ENCODE results near the gene ZBTB40.

Gene ZBTB40

GRCh38 chr1:22471078-22471477 is 19.4 kb downstream of the ZBTB40 start:
- DNase-seq, result no peak

DNA sequence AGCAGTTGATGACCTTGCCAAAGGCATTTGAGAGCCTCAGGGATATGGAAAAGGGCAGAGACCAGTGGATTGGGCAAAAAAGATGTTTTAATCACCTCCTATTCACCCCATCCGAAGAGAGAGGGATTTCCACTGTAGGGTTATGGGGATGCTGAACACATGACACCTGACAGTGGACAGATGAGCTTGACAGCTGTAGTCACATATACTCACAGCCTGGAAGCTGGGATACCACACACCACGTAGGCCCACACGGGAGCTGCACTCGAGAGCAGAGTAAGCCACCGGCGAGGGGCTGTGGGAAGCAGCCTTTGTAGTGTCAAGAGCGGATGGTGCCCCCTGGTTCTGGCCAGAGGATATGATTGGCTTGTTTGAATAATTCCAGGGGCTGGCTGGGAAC is 20.0 kb downstream of the ZBTB40 start:
- DNase-seq, result no peak

- DNase-seq, result no peak
Observed at GRCh38 chr1:22472596-22472995, 20.9 kb downstream of the ZBTB40 start.

- no peak for DNase-seq
Observed at GRCh38 chr1:22473952-22474351, 22.3 kb downstream of the ZBTB40 start.

- DNase-seq, result no peak
Observed at GRCh38 chr1:22476566-22476965, 24.9 kb downstream of the ZBTB40 start.

GRCh38 chr1:22483121-22483520 is 31.5 kb downstream of the ZBTB40 start:
- no peak for DNase-seq

DNA sequence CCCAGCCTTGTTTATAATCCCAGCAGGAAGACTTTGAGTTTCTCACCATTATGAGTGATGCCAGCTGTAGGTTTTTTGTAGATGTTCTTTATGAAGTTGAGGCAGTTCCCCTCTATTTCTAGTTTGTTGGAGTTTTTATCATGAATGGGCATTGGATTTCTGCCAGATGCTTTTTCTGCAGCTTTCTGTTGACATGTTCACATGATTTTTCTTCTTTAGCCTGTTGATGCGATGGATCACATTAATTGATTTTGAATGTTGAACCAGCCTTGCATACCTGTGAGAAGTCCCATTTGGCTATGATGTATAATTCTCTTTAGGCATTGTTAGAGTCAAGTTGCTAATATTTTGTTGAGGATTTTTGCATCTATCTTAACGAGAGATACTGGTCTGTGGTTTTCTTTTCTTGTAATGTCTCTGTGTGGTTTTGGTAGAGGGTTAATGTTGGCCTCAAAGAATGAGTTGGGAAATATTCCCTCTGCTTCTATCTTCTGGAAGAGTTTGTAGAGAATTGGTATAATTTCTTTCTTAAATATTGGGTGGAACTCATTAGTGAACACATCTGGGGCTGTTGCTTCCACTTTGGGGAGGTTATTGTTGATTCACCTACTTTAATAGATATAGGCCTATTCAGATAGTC is 33.2 kb downstream of the ZBTB40 start:
- no peak for DNase-seq

DNA sequence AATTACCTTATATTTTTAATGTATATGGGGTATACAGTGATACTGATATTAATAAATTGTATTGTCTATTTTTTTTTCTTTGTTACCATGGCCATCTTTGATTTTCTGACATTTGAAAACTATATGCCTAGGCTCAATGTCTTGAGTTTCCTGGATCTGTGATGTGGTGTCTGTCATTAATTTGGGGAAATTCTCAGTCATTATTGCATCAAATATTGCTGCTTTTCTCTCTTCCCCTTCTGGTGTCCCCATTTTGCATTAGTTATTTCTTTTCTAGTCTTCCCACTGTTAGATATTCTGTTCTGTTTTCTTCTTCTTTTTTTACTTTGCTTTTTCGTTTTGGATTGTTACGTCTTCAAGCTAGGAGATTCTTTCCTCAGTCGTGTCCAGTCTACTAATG is 33.8 kb downstream of the ZBTB40 start:
- no peak for DNase-seq

DNA sequence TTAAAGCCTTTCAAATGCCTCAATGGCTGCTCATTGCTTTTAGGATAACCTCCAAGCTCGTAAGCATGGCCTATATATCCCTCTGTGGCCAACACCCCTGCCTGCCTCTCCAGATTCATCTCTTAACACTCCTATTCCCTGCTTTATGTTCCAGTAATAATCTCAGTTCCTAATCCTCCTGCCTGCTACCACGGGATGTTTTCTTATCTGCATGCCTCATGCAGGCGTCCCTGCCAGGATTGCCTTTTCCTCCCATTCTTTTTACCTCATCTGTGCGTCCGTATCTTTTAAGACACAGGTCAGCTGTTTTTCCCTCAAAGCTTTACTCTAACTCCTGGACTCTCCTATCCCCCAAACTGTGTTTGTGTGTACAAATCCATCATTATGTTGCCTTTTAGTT is 36.1 kb downstream of the ZBTB40 start:
- no peak for DNase-seq

DNA sequence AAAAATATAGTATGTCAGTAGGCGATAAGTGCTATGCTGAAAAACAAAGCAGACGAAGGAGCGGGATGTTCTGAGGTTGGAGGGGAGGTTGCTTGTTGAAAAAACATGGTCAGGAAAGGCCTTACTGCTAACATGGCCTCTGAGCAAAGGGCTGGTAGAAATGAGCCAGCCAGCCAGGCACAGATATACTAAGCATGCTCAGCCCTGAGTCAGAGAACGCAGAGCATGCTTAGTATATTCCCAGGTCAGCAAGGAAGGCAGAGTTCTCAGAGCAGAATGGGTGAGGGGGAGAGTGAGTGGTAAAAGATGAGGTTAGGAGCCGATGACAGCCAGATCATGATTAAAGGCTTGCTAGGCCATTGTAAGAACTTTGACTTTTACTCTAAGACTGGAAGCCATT is 36.7 kb downstream of the ZBTB40 start:
- no peak for DNase-seq

- no peak for DNase-seq
Observed at GRCh38 chr1:22489278-22489677, 37.6 kb downstream of the ZBTB40 start.

- DNase-seq, result no peak
Observed at GRCh38 chr1:22489823-22490222, 38.2 kb downstream of the ZBTB40 start.

DNA sequence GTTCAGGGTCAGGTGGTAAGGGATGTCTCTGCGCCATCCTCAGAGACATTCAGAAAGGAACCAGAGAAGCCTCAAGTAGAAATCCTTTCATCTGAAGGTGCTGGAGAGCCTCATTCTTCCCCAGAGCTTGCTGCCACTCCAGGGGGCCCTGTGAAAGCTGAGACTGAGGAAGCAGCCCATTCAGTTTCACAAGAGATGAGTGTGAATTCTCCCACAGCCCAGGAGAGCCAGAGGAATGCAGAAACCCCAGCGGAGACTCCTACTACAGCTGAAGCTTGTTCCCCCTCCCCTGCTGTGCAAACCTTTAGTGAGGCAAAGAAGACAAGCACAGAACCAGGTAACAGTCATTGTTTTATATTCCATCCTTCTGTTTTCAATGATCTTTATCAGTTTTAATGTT is 38.7 kb downstream of the ZBTB40 start:
- no peak for DNase-seq

DNA sequence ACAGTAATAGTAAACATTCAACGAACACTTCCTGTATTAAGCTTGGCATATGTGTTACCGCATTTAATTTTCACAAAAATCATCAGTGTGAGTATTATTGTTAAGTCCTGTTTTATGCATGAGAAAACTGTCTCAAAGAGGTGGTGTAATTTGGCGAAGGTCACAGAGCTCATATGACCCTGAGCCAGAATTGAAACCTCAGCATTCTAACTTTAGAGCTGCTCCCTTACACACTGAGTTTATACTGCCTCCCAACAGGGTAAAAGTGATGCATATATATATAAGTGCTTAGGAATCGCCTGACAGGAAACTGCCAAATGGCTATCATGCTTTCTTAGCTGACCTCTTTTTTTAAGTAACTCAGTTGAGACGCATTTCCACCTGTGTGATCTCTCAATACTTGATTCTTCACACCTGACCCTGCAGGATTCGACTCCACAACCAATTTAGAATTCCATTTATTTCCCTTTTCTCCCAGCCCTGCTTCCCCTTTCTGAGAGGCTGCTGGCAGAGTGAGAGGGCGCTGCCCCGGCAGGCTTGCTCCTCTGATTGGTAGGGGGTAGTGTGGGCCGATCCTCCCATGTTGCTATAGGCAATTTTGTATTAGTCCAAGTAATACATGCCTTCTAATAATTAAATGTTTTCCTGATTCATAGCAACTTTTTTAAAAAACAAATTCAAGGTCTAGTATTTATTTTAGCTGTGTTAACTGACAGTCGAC is 40.5 kb downstream of the ZBTB40 start:
- no peak for DNase-seq

- DNase-seq, result no peak
Observed at GRCh38 chr1:22494144-22494543, 42.5 kb downstream of the ZBTB40 start.

DNA sequence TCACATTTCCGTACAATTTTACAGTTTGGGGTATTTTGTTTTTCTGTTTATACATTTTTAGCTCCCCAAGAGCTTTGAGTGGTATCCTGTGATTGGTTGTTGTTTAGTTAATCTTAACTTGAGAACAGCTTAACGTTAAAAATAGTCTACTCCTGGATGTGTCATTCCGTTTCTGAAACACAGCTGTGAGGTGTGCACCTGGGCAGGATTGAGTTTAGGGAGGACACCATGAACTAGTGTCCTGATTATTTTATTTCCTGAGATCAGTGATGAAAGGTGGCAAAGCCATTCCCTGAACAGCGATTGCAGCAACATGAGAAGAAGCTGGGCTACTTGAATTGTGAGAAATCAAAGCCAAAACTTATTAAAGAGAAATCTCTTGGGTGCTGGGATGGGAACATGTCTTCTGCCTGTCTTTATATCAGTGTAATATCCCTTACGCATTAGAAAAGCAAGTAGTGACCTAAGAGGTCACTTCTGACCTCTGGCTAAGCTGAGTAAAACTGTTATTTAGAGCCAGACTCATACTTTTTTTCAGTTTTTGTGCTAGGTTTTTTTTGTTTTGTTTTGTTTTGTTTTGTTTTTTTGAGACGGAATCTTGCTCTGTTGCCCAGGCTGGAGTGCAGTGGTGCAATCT is 43.4 kb downstream of the ZBTB40 start:
- DNase-seq, result no peak

- no peak for DNase-seq
Observed at GRCh38 chr1:22496536-22497160, 45.0 kb downstream of the ZBTB40 start.

- no peak for DNase-seq
Observed at GRCh38 chr1:22498463-22498862, 46.8 kb downstream of the ZBTB40 start.

- no peak for DNase-seq
Observed at GRCh38 chr1:22500058-22500457, 48.4 kb downstream of the ZBTB40 start.

DNA sequence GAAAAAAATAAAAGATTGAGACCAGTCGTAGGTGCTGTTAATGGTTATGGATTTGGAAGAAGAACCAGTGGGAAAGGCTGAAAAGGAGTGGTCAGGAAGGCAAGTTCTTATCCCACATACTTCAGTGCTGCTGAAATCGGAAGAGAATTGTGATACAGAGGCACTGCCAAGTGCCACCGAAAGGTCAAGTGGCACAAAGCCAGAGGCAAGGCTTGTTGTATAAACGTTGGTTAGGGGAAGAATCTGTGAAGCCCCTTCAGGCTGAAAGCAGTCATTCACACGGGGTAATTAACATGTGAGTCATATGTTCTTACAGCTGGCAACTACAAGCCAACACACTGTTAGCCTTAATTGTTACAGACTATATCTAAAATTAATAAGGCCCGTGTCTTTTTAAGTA is 48.8 kb downstream of the ZBTB40 start:
- DNase-seq, result no peak

DNA sequence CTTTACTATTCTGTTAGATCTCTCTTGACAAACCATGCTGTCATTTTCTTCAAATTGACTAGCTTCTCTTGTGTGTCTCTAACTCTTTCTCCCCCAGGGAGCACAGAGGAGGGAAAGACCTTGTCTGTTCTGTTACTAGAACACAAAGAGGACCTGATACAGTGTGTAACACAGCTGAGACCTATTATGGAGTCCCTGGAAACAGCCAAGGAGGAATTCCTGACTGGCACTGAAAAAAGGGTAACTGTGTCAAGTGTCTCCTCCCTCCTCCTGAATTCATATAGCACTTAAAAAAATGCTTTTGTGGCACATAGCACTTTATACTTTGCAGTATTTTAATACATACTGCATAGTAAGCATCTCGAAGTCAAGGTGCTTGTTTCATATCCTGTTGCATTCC is 50.6 kb downstream of the ZBTB40 start:
- no peak for DNase-seq

DNA sequence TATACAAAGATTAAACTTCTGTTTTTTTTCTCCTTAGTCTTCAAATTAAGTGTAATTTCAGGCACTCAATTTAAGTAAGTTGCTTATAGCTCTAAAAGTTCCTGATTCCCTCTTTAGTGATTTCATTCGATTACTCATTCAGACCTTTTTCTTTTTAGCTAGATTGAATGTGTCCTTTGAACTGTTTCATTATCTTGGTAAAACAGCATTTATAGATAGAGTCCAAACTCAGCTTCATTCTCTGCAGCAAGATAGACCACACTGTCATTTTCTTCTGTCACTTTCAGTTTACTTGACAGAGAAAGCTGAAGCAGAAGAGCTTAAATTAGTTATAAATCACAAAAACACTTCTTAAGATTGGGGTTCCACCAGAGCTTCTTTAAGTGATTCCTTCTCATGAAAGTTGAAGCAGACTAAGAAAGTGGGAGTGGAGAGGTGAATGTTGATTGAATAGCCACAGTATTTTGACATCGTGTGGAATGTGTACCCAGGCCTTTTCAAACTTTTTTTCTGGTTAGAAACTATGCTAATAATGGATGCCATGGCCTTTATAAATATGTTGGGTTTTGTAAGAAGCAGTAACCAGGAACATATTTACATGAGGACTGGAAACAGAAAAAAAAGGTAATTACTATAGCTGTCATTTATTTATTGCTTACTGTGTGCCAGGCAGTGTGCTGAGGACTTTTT is 52.2 kb downstream of the ZBTB40 start:
- DNase-seq, result no peak

DNA sequence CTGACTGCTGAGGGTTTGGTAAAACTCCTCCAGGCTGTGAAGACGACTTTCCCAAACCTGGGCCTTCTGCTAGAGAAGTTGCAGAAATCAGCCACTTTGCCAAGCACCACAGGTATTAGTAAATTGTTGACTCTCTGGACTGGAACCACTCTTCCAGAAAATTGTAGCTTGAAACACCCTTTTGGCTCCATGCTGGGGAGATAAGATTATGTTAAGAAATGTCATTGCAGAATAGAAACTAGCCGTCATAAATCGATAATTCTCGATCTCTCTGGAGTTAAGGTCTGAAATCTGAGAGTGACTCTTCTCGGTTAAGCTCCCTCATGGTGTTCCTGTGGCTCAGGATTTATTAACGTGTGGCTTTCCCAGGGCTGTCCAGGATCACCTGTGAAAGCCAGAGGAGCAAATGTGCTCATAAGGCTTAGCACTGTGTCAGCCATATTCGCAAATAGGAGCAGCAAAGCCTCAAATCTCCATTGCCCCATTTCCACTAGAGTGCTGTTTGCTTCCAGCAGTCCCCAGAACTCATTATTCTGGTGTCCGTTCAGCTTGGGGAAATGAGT is 54.6 kb downstream of the ZBTB40 start:
- no peak for DNase-seq
